PFSK-1 (cell line): ENCODE data around the gene CD63.

Experiments used
- FOXP2 ChIP-seq: optimal IDR thresholded peaks from 2 replicates; pipeline ENCODE3; 2011; ENCODE audit warnings: borderline replicate concordance, control low read depth, inconsistent platforms; ENCODE audit not compliant: insufficient read depth; ENCODE audit errors: extremely low read length, extremely low read depth
- POLR2AphosphoS5 ChIP-seq: IDR thresholded peaks from 2 replicates; pipeline ENCODE4 v1.6.1; 2012; ENCODE audit warnings: low read depth, mild to moderate bottlenecking, control low read depth, low read length, moderate library complexity
- SIN3A ChIP-seq: IDR thresholded peaks from 2 replicates; pipeline ENCODE4 v1.6.1; 2012; ENCODE audit warnings: mild to moderate bottlenecking, low read length, moderate library complexity, borderline replicate concordance; ENCODE audit not compliant: insufficient read depth
- TAF1 ChIP-seq: IDR thresholded peaks from 2 replicates; pipeline ENCODE4 v1.6.1; 2012; ENCODE audit warnings: low read length, control low read depth, borderline replicate concordance; ENCODE audit not compliant: insufficient read depth
- TF ChIP-seq, protein P1 (sequence below), 2 experiments: IDR thresholded peaks; 2 replicates each; pipeline versions ENCODE4 v1.6.1 to v1.8.0; 2011 to 2012; ENCODE audit warnings: low read depth in 2 of 2, low read length in 2 of 2, control low read depth in 1 of 2, inconsistent platforms in 1 of 2, mild to moderate bottlenecking in 1 of 2, moderate library complexity in 1 of 2; ENCODE audit not compliant: insufficient read depth in 1 of 2

CD63 gene

DNA sequence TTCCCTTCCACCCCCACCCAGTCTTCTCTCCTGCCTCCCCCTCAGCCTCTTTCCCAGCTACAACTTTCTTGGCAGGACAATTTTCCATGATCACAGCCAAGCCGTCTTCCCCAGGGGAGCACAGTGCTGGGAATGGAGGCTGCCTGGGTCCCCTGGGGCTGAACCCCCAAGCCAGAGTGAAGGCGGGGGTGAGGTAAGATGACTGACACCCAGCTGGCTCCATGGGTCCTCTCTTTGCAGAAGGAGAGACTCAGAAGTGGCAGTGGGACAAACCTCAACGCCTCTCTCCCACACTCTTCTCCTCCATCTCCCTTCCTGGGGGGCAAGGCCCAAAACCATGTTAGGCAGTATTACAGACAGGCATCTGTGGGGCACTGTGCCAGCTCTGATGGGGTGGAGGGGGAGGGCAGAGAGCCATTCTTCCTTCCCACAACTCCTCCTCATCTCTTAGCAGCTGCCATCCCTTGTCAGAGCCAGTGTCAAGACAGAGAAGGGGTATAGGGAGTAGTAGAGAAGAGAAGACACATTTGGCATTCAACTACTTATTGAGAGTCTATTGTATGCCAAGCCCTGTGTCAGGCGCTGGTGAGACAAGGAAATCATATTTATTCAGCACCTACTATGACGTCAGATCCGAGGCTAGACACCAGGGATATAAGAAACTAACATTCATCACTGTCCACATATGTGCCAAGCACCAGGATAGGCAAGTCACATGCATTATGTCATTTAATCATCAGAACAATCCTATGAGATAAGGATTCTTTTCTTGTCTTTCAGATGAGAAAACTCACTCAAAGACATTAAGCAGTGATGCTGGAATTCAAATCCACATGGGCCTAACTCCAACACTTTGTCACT lies 24.7 kb downstream of the CD63 start:
- no peak for TF ChIP-seq SIN3A
- TF ChIP-seq, protein P1, sequence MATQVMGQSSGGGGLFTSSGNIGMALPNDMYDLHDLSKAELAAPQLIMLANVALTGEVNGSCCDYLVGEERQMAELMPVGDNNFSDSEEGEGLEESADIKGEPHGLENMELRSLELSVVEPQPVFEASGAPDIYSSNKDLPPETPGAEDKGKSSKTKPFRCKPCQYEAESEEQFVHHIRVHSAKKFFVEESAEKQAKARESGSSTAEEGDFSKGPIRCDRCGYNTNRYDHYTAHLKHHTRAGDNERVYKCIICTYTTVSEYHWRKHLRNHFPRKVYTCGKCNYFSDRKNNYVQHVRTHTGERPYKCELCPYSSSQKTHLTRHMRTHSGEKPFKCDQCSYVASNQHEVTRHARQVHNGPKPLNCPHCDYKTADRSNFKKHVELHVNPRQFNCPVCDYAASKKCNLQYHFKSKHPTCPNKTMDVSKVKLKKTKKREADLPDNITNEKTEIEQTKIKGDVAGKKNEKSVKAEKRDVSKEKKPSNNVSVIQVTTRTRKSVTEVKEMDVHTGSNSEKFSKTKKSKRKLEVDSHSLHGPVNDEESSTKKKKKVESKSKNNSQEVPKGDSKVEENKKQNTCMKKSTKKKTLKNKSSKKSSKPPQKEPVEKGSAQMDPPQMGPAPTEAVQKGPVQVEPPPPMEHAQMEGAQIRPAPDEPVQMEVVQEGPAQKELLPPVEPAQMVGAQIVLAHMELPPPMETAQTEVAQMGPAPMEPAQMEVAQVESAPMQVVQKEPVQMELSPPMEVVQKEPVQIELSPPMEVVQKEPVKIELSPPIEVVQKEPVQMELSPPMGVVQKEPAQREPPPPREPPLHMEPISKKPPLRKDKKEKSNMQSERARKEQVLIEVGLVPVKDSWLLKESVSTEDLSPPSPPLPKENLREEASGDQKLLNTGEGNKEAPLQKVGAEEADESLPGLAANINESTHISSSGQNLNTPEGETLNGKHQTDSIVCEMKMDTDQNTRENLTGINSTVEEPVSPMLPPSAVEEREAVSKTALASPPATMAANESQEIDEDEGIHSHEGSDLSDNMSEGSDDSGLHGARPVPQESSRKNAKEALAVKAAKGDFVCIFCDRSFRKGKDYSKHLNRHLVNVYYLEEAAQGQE (IDR thresholded peaks at IDR 0.05; ENCODE audit: insufficient read depth in 1 of 2, low read depth in 2 of 2, low read length in 2 of 2), result no peak
- no peak for TF ChIP-seq POLR2AphosphoS5
- no peak for TF ChIP-seq FOXP2
- no peak for TF ChIP-seq TAF1

DNA sequence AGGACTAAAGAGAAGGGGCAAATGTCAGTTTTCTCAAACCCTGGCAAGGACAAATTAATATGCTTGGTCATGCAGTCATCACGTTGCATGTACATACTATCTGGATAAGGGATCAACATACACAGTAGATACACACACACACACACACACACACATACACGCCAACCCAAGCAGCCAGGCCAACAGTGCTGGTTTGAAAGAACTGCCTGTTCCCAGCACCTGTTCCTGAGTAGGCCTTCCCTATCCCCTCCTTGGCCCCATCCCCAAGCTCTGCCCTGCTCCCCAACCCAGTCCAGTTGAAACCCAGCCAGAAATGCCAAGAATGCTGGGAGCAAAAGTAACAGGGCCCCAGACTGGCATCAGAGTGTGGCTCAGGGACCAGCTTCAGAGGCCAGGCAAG lies 25.5 kb downstream of the CD63 start:
- TF ChIP-seq, protein P1 (IDR thresholded peaks at IDR 0.05; ENCODE audit: insufficient read depth in 1 of 2, low read depth in 2 of 2, low read length in 2 of 2), result no peak
- TF ChIP-seq POLR2AphosphoS5 (no peak), FOXP2 (no peak), TAF1 (no peak), SIN3A (no peak)

- no peak for TF ChIP-seq SIN3A
- no peak for TF ChIP-seq POLR2AphosphoS5
- TF ChIP-seq TAF1, result no peak
- no peak for TF ChIP-seq FOXP2
- TF ChIP-seq, protein P1 (IDR thresholded peaks at IDR 0.05; ENCODE audit: insufficient read depth in 1 of 2, low read depth in 2 of 2, low read length in 2 of 2), result no peak
These were observed 25.9 kb downstream of the CD63 start for GRCh38 chr12:55702861-55703260.

- TF ChIP-seq TAF1 (no peak), POLR2AphosphoS5 (no peak), SIN3A (no peak), FOXP2 (no peak)
- TF ChIP-seq, protein P1 (IDR thresholded peaks at IDR 0.05; ENCODE audit: insufficient read depth in 1 of 2, low read depth in 2 of 2, low read length in 2 of 2), result no peak
These were observed 28.4 kb downstream of the CD63 start for GRCh38 chr12:55700255-55701018.
